T-helper 17 cell (primary cell): ENCODE results near the gene IPPK. TPM values are rescaled to one million over a fixed set of nuclear protein-coding genes. Genes with fewer than 3 reads are reported as not detected.

Experiments used
- ATAC-seq: fragments of 150-1000 bp; cut with Tn5 transposase; 2 replicates; pipeline ENCODE4 v1.10.0; 2021; ENCODE audit warnings: mild to moderate bottlenecking, moderate library complexity
- DNase-seq, 3 donors: peaks; one replicate each; pipeline versions ENCODE4 v3.0.0 to v3.0.0-alpha.2; 2020 to 2021
- H3K9me3 ChIP-seq: one replicate; pipeline ENCODE4 v1.7.0; 2013; ENCODE audit warnings: low read length, mild to moderate bottlenecking; ENCODE audit not compliant: control insufficient read depth, poor library complexity, severe bottlenecking
- H3K27ac Mint-ChIP-seq: one replicate; pipeline ENCODE4 v1.8.0; 2022; ENCODE audit warnings: mild to moderate bottlenecking, moderate library complexity, mixed read lengths
- H3K27me3 Mint-ChIP-seq: one replicate; pipeline ENCODE4 v1.8.0; 2022; ENCODE audit warnings: mixed read lengths
- H3K36me3 Mint-ChIP-seq: one replicate; pipeline ENCODE4 v1.8.0; 2022; ENCODE audit warnings: low read depth, mixed read lengths
- H3K4me1 Mint-ChIP-seq: one replicate; pipeline ENCODE4 v1.8.0; 2022; ENCODE audit warnings: mild to moderate bottlenecking, mixed read lengths
- H3K4me3 Mint-ChIP-seq: one replicate; pipeline ENCODE4 v1.8.0; 2022; ENCODE audit warnings: mild to moderate bottlenecking, moderate library complexity, mixed read lengths
- total RNA-seq, 4 donors: library from RNA in 2 of 4; stranded (reverse) in 2 of 4; gene quantifications; one replicate each; pipeline ENCODE4 v1.2.3 and lab custom pipeline; 2022 to 2026

Gene IPPK
- total RNA-seq, 2 donors from 2014 or later = 6.3 to 7.1 TPM

GRCh38 chr9:92671323-92671722 is 1.4 kb upstream of the IPPK start:
- peak overlapping the region; percentile 93 for H3K27ac Mint-ChIP-seq
- H3K9me3 ChIP-seq = no peaks in the 10 kb centered on the region
- ATAC-seq (no peak), DNase-seq (no peak)
- no peaks in the 10 kb centered on the region for H3K27me3 Mint-ChIP-seq
- peaks cover 17% of the 10 kb centered on the region for H3K4me1 Mint-ChIP-seq
- H3K36me3 Mint-ChIP-seq = peaks cover 4% of the 10 kb centered on the region
- H3K4me3 Mint-ChIP-seq = peak overlapping the region; percentile 36

- Mint-ChIP-seq H3K4me1 (peaks cover 30% of the 10 kb centered on the region), H3K4me3 (peak overlapping the region; percentile 89), H3K36me3 (peaks cover 4% of the 10 kb centered on the region), H3K27ac (peak overlapping the region; percentile 93), H3K27me3 (no peaks in the 10 kb centered on the region)
- peak in 1 of 3 donors; percentile 19 for DNase-seq
- ATAC-seq = peak; percentile 12
- no peaks in the 10 kb centered on the region for H3K9me3 ChIP-seq
These were observed 423 bp downstream of the IPPK start for GRCh38 chr9:92669527-92669889.

GRCh38 chr9:92668746-92669526 is 995 bp downstream of the IPPK start:
- H3K4me3 Mint-ChIP-seq = peak overlapping the region; percentile 89
- peaks cover 4% of the 10 kb centered on the region for H3K36me3 Mint-ChIP-seq
- peaks cover 30% of the 10 kb centered on the region for H3K4me1 Mint-ChIP-seq
- H3K9me3 ChIP-seq = no peaks in the 10 kb centered on the region
- DNase-seq (no peak), ATAC-seq (no peak)
- H3K27ac Mint-ChIP-seq = peak overlapping the region; percentile 93
- no peaks in the 10 kb centered on the region for H3K27me3 Mint-ChIP-seq

- Mint-ChIP-seq H3K36me3 (peaks cover 4% of the 10 kb centered on the region), H3K27me3 (no peaks in the 10 kb centered on the region), H3K4me1 (peaks cover 31% of the 10 kb centered on the region), H3K4me3 (peak overlapping the region; percentile 52), H3K27ac (no peak overlapping the region)
- DNase-seq (no peak), ATAC-seq (no peak)
- H3K9me3 ChIP-seq = no peaks in the 10 kb centered on the region
These were observed 2.9 kb downstream of the IPPK start for GRCh38 chr9:92666912-92667532.

- Mint-ChIP-seq H3K4me1 (peaks cover 36% of the 10 kb centered on the region), H3K36me3 (peaks cover 4% of the 10 kb centered on the region), H3K27me3 (no peaks in the 10 kb centered on the region), H3K4me3 (no peak overlapping the region), H3K27ac (no peak overlapping the region)
- no peak for ATAC-seq
- no peak for DNase-seq
- no peaks in the 10 kb centered on the region for H3K9me3 ChIP-seq
These were observed 3.7 kb downstream of the IPPK start for GRCh38 chr9:92666236-92666635.

- Mint-ChIP-seq H3K36me3 (peaks cover 4% of the 10 kb centered on the region), H3K4me1 (peaks cover 38% of the 10 kb centered on the region), H3K27me3 (no peaks in the 10 kb centered on the region), H3K4me3 (no peak overlapping the region), H3K27ac (no peak overlapping the region)
- no peak for DNase-seq
- H3K9me3 ChIP-seq = no peaks in the 10 kb centered on the region
- ATAC-seq = no peak
These were observed 4.1 kb downstream of the IPPK start for GRCh38 chr9:92665836-92666235.

GRCh38 chr9:92664394-92665152 is 5.4 kb downstream of the IPPK start:
- Mint-ChIP-seq H3K36me3 (peaks cover 4% of the 10 kb centered on the region), H3K27me3 (no peaks in the 10 kb centered on the region), H3K4me1 (peaks cover 38% of the 10 kb centered on the region), H3K4me3 (no peak overlapping the region), H3K27ac (peak overlapping the region; percentile 39)
- no peak for DNase-seq
- H3K9me3 ChIP-seq = no peaks in the 10 kb centered on the region
- peak; percentile 15 for ATAC-seq

GRCh38 chr9:92663951-92664350 is 6.0 kb downstream of the IPPK start:
- H3K27ac Mint-ChIP-seq = peak overlapping the region; percentile 39
- H3K4me1 Mint-ChIP-seq = peaks cover 33% of the 10 kb centered on the region
- no peaks in the 10 kb centered on the region for H3K27me3 Mint-ChIP-seq
- no peaks in the 10 kb centered on the region for H3K9me3 ChIP-seq
- H3K4me3 Mint-ChIP-seq = no peak overlapping the region
- peaks cover 4% of the 10 kb centered on the region for H3K36me3 Mint-ChIP-seq
- ATAC-seq (no peak), DNase-seq (no peak)

- peak overlapping the region; percentile 39 for H3K27ac Mint-ChIP-seq
- H3K36me3 Mint-ChIP-seq = peaks cover 4% of the 10 kb centered on the region
- no peaks in the 10 kb centered on the region for H3K9me3 ChIP-seq
- H3K4me3 Mint-ChIP-seq = no peak overlapping the region
- H3K4me1 Mint-ChIP-seq = peaks cover 26% of the 10 kb centered on the region
- H3K27me3 Mint-ChIP-seq = no peaks in the 10 kb centered on the region
- no peak for DNase-seq
- no peak for ATAC-seq
These were observed 6.8 kb downstream of the IPPK start for GRCh38 chr9:92663126-92663525.

- Mint-ChIP-seq H3K27ac (peak overlapping the region; percentile 74), H3K4me1 (peaks cover 26% of the 10 kb centered on the region), H3K27me3 (no peaks in the 10 kb centered on the region), H3K36me3 (no peaks in the 10 kb centered on the region), H3K4me3 (no peak overlapping the region)
- no peaks in the 10 kb centered on the region for H3K9me3 ChIP-seq
- ATAC-seq (no peak), DNase-seq (no peak)
These were observed 8.2 kb downstream of the IPPK start for GRCh38 chr9:92661743-92662142.

- Mint-ChIP-seq H3K4me1 (peaks cover 25% of the 10 kb centered on the region), H3K27me3 (no peaks in the 10 kb centered on the region), H3K36me3 (no peaks in the 10 kb centered on the region), H3K27ac (peak overlapping the region; percentile 74), H3K4me3 (no peak overlapping the region)
- DNase-seq (no peak), ATAC-seq (no peak)
- no peaks in the 10 kb centered on the region for H3K9me3 ChIP-seq
These were observed 8.8 kb downstream of the IPPK start for GRCh38 chr9:92661127-92661526.

GRCh38 chr9:92660266-92660665 is 9.7 kb downstream of the IPPK start:
- no peak for ATAC-seq
- no peak overlapping the region for H3K27ac Mint-ChIP-seq

GRCh38 chr9:92659601-92660000 is 10.3 kb downstream of the IPPK start:
- H3K4me1 Mint-ChIP-seq = peaks cover 16% of the 10 kb centered on the region
- H3K36me3 Mint-ChIP-seq = peaks cover 2% of the 10 kb centered on the region
- no peaks in the 10 kb centered on the region for H3K27me3 Mint-ChIP-seq
- H3K4me3 Mint-ChIP-seq = no peak overlapping the region
- ATAC-seq = no peak
- no peak overlapping the region for H3K27ac Mint-ChIP-seq
- DNase-seq = no peak
- H3K9me3 ChIP-seq = no peaks in the 10 kb centered on the region

More at GRCh38 chr9:92660266-92660665, 9.7 kb downstream of the IPPK start:
- peaks cover 2% of the 10 kb centered on the region for H3K36me3 Mint-ChIP-seq
- DNase-seq = no peak
- H3K4me1 Mint-ChIP-seq = peaks cover 22% of the 10 kb centered on the region
- H3K27me3 Mint-ChIP-seq = no peaks in the 10 kb centered on the region
- H3K4me3 Mint-ChIP-seq = no peak overlapping the region
- no peaks in the 10 kb centered on the region for H3K9me3 ChIP-seq
